Fibroblast of villous mesenchyme (primary cell): ENCODE data around the gene TMEM151B. TPM values are rescaled to one million over a fixed set of nuclear protein-coding genes. Genes with fewer than 3 reads are reported as not detected.
A peak's percentile ranks its signal among the peaks of the same experiment; 100 is the strongest.

Experiments
- DNase-seq: peaks from one replicate; pipeline ENCODE4 v3.0.0-alpha.2; 2010; ENCODE audit warnings: low read depth
- H3K4me3 ChIP-seq: 2 replicates; pipeline ENCODE4 v1.5.1; 2011; ENCODE audit warnings: low read depth, mild to moderate bottlenecking, low read length
- CTCF ChIP-seq: IDR thresholded peaks from 2 replicates; pipeline ENCODE4 v1.5.1; 2012; ENCODE audit warnings: low read depth, mild to moderate bottlenecking, low read length; ENCODE audit not compliant: insufficient read depth
- total RNA-seq: library from RNA; depleted of rRNA; stranded (reverse); fragments of >200 nt; gene quantifications from 2 replicates; pipeline ENCODE4 v1.2.3, GENCODE V29; 2012

The TMEM151B gene
- total RNA-seq, 1 donor = not detected

GRCh38 chr6:44234101-44235025, 35.9 kb upstream of the TMEM151B start:
- DNase-seq = peak; percentile 75
- peak; percentile 86 for TF ChIP-seq CTCF
- no peak overlapping the region for H3K4me3 ChIP-seq

DNA sequence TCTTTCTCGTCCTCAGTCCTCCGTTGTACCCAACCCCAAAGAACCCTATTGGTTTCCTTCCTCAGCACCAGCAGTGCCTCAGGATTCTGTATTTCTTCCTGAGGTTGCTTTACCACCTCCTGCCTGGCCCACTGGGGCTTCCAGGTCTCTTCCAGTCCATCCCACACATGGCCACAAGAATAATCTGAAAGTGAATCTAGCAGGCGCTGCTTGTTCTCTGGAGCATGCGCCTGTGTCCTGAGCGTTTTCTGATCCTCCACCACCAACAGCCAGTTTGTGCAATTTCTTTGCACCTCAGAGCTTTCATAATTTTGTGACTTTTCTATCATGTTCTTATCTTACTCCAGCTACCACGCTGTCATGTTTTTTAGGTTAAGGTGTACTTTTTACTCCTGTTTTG, 35.0 kb upstream of the TMEM151B start:
- TF ChIP-seq CTCF = no peak
- DNase-seq = no peak
- H3K4me3 ChIP-seq = no peak overlapping the region

DNA sequence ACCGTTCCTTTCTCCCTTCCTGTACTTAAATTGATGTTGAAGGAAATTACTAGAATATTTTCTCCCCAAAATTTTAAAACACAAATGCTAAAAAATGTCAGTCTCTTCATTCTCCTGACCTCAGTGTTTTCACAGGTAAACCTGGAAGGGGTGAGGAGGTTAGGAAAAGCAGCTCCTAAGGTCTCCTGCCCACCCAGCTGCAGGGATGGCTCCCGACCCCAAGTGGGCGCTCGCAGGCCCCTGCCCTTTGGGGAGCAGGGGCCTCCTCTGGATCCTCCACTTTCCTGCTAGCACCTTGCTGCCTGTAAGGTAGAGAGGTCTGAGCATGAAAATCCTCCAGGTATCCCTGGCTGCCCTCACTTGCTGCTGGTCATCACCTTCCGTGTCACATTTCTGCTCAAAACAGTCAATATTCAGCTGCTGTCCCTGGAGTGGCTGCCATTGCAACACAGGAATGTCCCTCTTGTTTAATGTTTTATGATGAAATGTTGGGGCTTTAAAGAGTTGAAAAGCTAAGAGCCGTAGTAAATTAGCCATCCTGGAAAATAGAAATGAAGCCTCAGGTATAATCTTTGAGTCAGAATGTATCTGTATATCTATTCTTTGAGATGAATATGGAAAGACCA, 34.2 kb upstream of the TMEM151B start:
- no peak overlapping the region for H3K4me3 ChIP-seq
- no peak for TF ChIP-seq CTCF
- no peak for DNase-seq

GRCh38 chr6:44237021-44237812, 33.0 kb upstream of the TMEM151B start:
- DNase-seq = peak; percentile 94
- peak overlapping the region; percentile 73 for H3K4me3 ChIP-seq
- no peak for TF ChIP-seq CTCF

DNA sequence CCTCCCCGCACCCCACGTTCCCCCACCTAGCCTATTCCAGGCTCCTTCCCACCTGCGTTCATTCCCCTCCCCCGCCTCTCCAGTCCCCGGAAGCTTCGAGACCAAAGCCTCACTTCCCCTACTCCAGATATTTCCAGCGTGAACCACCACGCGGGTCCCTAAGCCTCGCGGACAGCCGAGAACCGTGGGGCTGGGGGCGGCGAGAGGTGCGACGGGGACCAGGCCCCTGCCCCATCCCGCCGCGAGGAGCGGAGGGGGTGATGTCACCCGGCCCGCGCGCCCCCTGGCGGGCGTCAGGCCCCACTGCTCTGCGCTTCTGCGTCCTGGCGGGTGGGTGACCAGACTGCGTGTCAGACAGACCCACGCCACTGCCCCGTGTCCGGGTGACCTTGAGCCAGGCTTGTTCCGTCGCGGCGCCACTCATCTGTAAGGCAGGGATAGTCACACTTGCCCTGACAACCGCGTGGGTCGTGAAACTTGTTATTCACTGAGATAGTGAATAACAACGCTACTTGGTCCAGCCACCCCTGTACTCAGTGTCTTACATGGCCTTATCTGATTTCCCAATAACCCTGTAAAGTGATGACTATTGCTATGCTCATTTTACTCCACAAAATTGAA, 32.3 kb upstream of the TMEM151B start:
- peak; percentile 59 for DNase-seq
- H3K4me3 ChIP-seq = peak overlapping the region; percentile 73
- TF ChIP-seq CTCF = peak; percentile 88

DNA sequence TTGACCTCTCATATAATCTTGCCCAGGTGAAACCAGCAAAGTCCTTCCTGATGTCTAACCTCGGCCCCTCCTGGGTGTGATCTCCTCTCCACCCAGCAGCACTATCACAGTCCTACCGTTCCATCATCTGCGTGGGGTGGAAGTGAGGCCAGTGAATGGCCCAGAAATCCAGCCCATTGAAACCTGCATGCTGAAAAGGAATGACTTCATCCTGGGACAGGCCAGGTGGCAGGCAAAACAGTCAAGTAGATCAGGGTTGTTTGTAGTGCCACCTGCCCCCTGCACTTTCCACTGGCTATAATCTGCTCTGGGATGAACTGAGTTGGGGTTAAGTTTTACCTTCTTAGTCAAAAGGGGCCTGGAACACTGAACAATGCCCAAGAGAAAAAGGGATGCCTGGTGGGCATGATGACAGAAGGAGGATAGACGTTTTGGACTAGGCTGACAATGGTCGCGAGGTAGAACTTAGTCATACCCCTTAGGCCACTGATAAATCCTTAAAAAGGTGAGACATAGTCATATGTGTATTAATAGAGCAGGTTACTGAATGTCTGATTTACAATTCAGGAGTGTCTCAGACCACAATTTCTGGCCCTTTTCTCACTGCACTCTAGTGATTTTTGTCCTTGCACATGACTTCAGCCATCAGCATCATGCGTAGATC, 31.4 kb upstream of the TMEM151B start:
- no peak for TF ChIP-seq CTCF
- DNase-seq = no peak
- no peak overlapping the region for H3K4me3 ChIP-seq
